Endometrium (tissue), 2 donors: Measurements from ENCODE around the gene R3HDM2.
"Not testable (repeated sequence)": the region's sequence is repeated elsewhere in the genome, so short reads cannot be mapped to it uniquely, and the experiment has no call there.

Source experiments
- FAIRE-seq: peaks from 2 replicates; lab custom pipeline; 2012; peaks lifted over from hg19 to GRCh38; lab: Jason Lieb, UNC
- donor health status: control.
- donor health status: control.

Gene R3HDM2

GRCh38 chr12:57452937-57453509, 22.2 kb upstream of the R3HDM2 start:
- FAIRE-seq: no peak

- no peak for FAIRE-seq
These were observed 21.5 kb upstream of the R3HDM2 start for GRCh38 chr12:57452181-57452936.

GRCh38 chr12:57451233-57451778, 20.5 kb upstream of the R3HDM2 start:
- no peak for FAIRE-seq

GRCh38 chr12:57450057-57450456, 19.2 kb upstream of the R3HDM2 start:
- FAIRE-seq: no peak

GRCh38 chr12:57449375-57449774, 18.5 kb upstream of the R3HDM2 start:
- no peak for FAIRE-seq

GRCh38 chr12:57448669-57449068, 17.8 kb upstream of the R3HDM2 start:
- FAIRE-seq: no peak

GRCh38 chr12:57446292-57446960, 15.6 kb upstream of the R3HDM2 start:
- no peak for FAIRE-seq

- FAIRE-seq: no peak
These were observed 13.9 kb upstream of the R3HDM2 start for GRCh38 chr12:57444744-57445143.

GRCh38 chr12:57444337-57444736, 13.5 kb upstream of the R3HDM2 start:
- FAIRE-seq: not testable (repeated sequence)

GRCh38 chr12:57441846-57442427, 11.1 kb upstream of the R3HDM2 start:
- FAIRE-seq: no peak

GRCh38 chr12:57441393-57441792, 10.6 kb upstream of the R3HDM2 start:
- not testable (repeated sequence) for FAIRE-seq

- FAIRE-seq: no peak
These were observed 9.0 kb upstream of the R3HDM2 start for GRCh38 chr12:57439762-57440266.

- FAIRE-seq: no peak
These were observed 7.6 kb upstream of the R3HDM2 start for GRCh38 chr12:57438400-57438799.

- FAIRE-seq: no peak
These were observed 4.5 kb upstream of the R3HDM2 start for GRCh38 chr12:57435293-57435692.

GRCh38 chr12:57434517-57435223, 3.8 kb upstream of the R3HDM2 start, which contains the start of gene INHBC:
Gene INHBC (plus strand): TSS chr12:57434784. CDS start chr12:57434887, 103 bp downstream.
- no peak for FAIRE-seq

- FAIRE-seq: no peak
These were observed 2.5 kb upstream of the R3HDM2 start for GRCh38 chr12:57433370-57433769.

- FAIRE-seq: no peak
These were observed 878 bp upstream of the R3HDM2 start for GRCh38 chr12:57431654-57432188.

GRCh38 chr12:57430112-57430930, 522 bp downstream of the R3HDM2 start:
- FAIRE-seq: no peak

GRCh38 chr12:57429473-57430111, 1.3 kb downstream of the R3HDM2 start:
- FAIRE-seq: no peak

- no peak for FAIRE-seq
These were observed 1.9 kb downstream of the R3HDM2 start for GRCh38 chr12:57428965-57429364.
